Breast epithelium (tissue), 4 donors: ENCODE results near the gene DAND5. TPM values are rescaled to one million over a fixed set of nuclear protein-coding genes. Genes with fewer than 3 reads are reported as not detected.

Source experiments
- DNase-seq, 2 donors: peaks; one replicate each; pipeline ENCODE4 v3.0.0-alpha.2; 2019; ENCODE audit warnings: low spot score in 2 of 2
- H3K27ac ChIP-seq, 2 donors: fragments of 200-600 bp; sonication (generic) in 1 of 2; one replicate each; pipeline ENCODE4 v1.5.1; 2016 to 2019; ENCODE audit warnings: mild to moderate bottlenecking in 1 of 2
- H3K27me3 ChIP-seq, 2 donors: fragments of 200-600 bp; sonication (generic) in 1 of 2; one replicate each; pipeline versions ENCODE4 v1.5.1 to v1.6.0; 2017 to 2019; ENCODE audit warnings: control low read depth in 1 of 2, mild to moderate bottlenecking in 1 of 2
- H3K36me3 ChIP-seq: fragments of 200-600 bp; one replicate; pipeline ENCODE4 v1.5.1; 2019
- H3K4me1 ChIP-seq, 2 donors: fragments of 200-600 bp; sonication (generic); one replicate each; pipeline ENCODE4 v1.5.1; 2016 to 2019; ENCODE audit warnings: control low read depth in 1 of 2
- H3K4me3 ChIP-seq, 3 donors: fragments of 200-600 bp; sonication (generic); 1 replicate in 2 of 3; 2 replicates in 1 of 3; pipeline ENCODE4 v1.5.1; 2016 to 2019; ENCODE audit warnings: mild to moderate bottlenecking in 3 of 3, moderate library complexity in 2 of 3
- H3K9me3 ChIP-seq, 2 donors: fragments of 200-600 bp; sonication (generic) in 1 of 2; one replicate each; pipeline ENCODE4 v1.5.1; 2016 to 2019; ENCODE audit warnings: control low read depth in 1 of 2
- CTCF ChIP-seq, 3 donors: fragments of 450-650 bp; IDR thresholded peaks; one replicate each; pipeline ENCODE4 v1.5.1; 2016 to 2017; ENCODE audit warnings: antibody characterized with exemption in 3 of 3, mild to moderate bottlenecking in 3 of 3, moderate library complexity in 3 of 3
- POLR2A ChIP-seq: fragments of 450-650 bp; IDR thresholded peaks from one replicate; pipeline ENCODE4 v1.6.1; 2016; ENCODE audit warnings: antibody characterized with exemption, mild to moderate bottlenecking, moderate library complexity
- POLR2AphosphoS5 ChIP-seq, 3 donors: sonication (generic); formaldehyde crosslinking; IDR thresholded peaks; one replicate each; pipeline ENCODE4 v1.6.1; 2017; ENCODE audit warnings: antibody characterized with exemption in 3 of 3
- intact Hi-C: fragments of 100-400 bp; cut with DNase I; formaldehyde crosslinking; loops from one replicate; pipeline ENCODE4 v1.15.1; 2023; ENCODE audit warnings: low total_unique reads
- total RNA-seq, 3 donors: library from RNA; depleted of rRNA; stranded (reverse); fragments of >200 nt; gene quantifications; one replicate each; pipeline ENCODE4 v1.1.0, GENCODE V29; 2016

Gene DAND5
- total RNA-seq, 3 donors from 2014 or later, result not detected

- H3K9me3 ChIP-seq, result no peaks in the 10 kb centered on the region
- TF ChIP-seq CTCF (IDR thresholded peaks at IDR 0.05) (no peak), POLR2A (no peak), POLR2AphosphoS5 (IDR thresholded peaks at IDR 0.05) (peak in 1 of 3 donors; percentile 9)
- intact Hi-C loops, result loop anchor here (5.0 kb wide), 1 partner anchor 1579 kb away; no protein-coding TSS in a partner anchor
- H3K4me3 ChIP-seq, result peak overlapping the region; percentile 33 to 69 (median 50)
- no peak for DNase-seq
- H3K4me1 ChIP-seq, result peaks cover 13 to 22% of the 10 kb centered on the region in 2 donors
- H3K36me3 ChIP-seq, result no peaks in the 10 kb centered on the region
- no peaks in the 10 kb centered on the region for H3K27me3 ChIP-seq
- peak overlapping the region; percentile 95 to 99 for H3K27ac ChIP-seq
Observed at GRCh38 chr19:13001502-13002165, 32.3 kb downstream of the DAND5 start.

- H3K4me3 ChIP-seq, result peak overlapping the region; percentile 33 to 69 (median 50)
- intact Hi-C loops, result loop anchor here (5.0 kb wide), 1 partner anchor 1580 kb away; no protein-coding TSS in a partner anchor
- H3K27ac ChIP-seq, result peak overlapping the region; percentile 95 to 99
- TF ChIP-seq CTCF (IDR thresholded peaks at IDR 0.05) (no peak), POLR2AphosphoS5 (IDR thresholded peaks at IDR 0.05) (peak in 2 of 3 donors; percentile 15 to 39), POLR2A (no peak)
- H3K9me3 ChIP-seq, result no peaks in the 10 kb centered on the region
- peak; percentile 80 to 84 for DNase-seq
- H3K4me1 ChIP-seq, result peaks cover 13 to 29% of the 10 kb centered on the region in 2 donors
- no peaks in the 10 kb centered on the region for H3K36me3 ChIP-seq
- no peaks in the 10 kb centered on the region for H3K27me3 ChIP-seq
Observed at GRCh38 chr19:13002166-13002898, 33.0 kb downstream of the DAND5 start.

DNA sequence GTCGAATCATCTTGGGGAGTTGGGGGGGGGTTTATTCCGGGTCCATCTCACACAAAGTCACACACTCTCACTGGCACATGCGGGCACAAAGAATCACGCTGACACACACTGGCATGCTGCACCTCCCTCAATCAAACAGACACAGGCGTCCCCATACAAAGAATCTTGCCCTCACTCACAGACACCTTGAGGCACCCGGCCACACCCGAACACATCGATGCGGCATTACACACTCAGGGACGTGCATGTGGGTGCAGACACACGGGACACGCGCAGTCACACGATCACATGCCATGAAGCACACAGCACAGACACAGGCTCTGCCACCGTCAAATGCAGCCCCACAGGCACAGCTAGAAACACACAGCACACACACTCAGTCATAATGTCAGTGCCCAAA, 33.7 kb downstream of the DAND5 start:
- H3K27me3 ChIP-seq, result no peaks in the 10 kb centered on the region
- DNase-seq, result no peak

DNA sequence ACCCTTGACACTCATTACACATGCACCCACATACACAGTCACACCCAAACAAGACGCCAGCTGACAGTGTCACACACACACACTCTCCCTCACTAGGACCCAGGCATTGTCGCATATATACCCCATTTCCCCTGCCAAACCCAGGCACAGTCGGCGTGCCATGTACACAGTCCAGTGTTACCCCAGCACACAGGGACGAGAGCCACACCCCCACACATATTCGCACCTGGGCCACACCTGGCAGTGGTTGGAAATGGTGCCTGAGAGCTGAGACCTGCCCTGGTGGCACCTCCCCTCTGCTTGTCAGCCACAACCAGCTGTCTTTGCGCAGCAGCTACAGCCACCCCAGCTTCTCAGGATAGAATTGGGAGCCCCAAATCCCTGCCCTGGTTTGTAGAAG, 34.9 kb downstream of the DAND5 start:
- DNase-seq, result no peak
- Histone ChIP-seq H3K4me1 (peaks cover 26 to 48% of the 10 kb centered on the region in 2 donors), H3K27ac (peak overlapping the region; percentile 95 to 99), H3K9me3 (no peaks in the 10 kb centered on the region), H3K36me3 (no peaks in the 10 kb centered on the region), H3K4me3 (no peak overlapping the region), H3K27me3 (no peaks in the 10 kb centered on the region)
- TF ChIP-seq CTCF (IDR thresholded peaks at IDR 0.05) (no peak), POLR2A (no peak), POLR2AphosphoS5 (IDR thresholded peaks at IDR 0.05) (no peak)
- intact Hi-C loops, result loop anchor here (5.0 kb wide), 1 partner anchor 1582 kb away; no protein-coding TSS in a partner anchor

More for the DNA sequence above, 33.7 kb downstream of the DAND5 start:
- Histone ChIP-seq H3K4me3 (peak overlapping the region in 2 of 3 donors; percentile 50 to 69), H3K27ac (peak overlapping the region; percentile 95 to 99), H3K4me1 (peaks cover 16 to 36% of the 10 kb centered on the region in 2 donors), H3K9me3 (no peaks in the 10 kb centered on the region), H3K36me3 (no peaks in the 10 kb centered on the region)
- intact Hi-C loops, result loop anchor here (5.0 kb wide), 1 partner anchor 1581 kb away; no protein-coding TSS in a partner anchor
- TF ChIP-seq CTCF (IDR thresholded peaks at IDR 0.05) (no peak), POLR2AphosphoS5 (IDR thresholded peaks at IDR 0.05) (no peak), POLR2A (no peak)

DNA sequence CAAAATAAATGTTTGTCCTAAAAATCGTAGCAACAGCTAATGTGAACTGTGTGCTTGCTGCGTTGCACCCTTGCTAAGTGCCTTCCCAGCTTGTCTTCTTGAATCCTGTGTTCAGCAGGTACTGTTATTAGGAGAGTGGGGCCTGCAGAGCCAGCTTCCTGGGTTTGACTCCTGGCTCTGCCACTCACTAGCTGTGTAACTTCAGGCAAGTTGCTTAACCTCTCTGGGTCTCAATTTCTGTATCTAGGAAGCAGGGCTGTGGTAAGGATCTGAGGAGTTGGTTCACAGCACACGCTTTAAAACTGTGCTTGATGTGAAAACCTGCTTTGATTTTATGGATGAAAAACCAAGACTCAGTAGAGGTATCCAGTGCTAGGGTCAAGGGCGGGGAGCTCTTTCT, 35.9 kb downstream of the DAND5 start:
- Histone ChIP-seq H3K27ac (peak overlapping the region; percentile 94 to 95), H3K27me3 (no peaks in the 10 kb centered on the region), H3K4me1 (peaks cover 35 to 58% of the 10 kb centered on the region in 2 donors), H3K36me3 (no peaks in the 10 kb centered on the region), H3K9me3 (no peaks in the 10 kb centered on the region), H3K4me3 (no peak overlapping the region)
- TF ChIP-seq POLR2AphosphoS5 (IDR thresholded peaks at IDR 0.05) (no peak), CTCF (IDR thresholded peaks at IDR 0.05) (no peak), POLR2A (no peak)
- intact Hi-C loops, result no loop called here
- no peak for DNase-seq
